Skeletal muscle tissue (tissue), 4 donors: ENCODE measurements around the gene UROC1. TPM values are rescaled to one million over a fixed set of nuclear protein-coding genes. Genes with fewer than 3 reads are reported as not detected.

Experiments used
- H3K27ac ChIP-seq: one replicate; pipeline ENCODE4 v1.7.0; 2013; ENCODE audit warnings: mild to moderate bottlenecking, low read depth, low read length, inconsistent platforms
- H3K27me3 ChIP-seq, 3 donors: one replicate each; pipeline ENCODE4 v1.7.0; 2013; ENCODE audit warnings: low read length in 3 of 3; ENCODE audit not compliant: control insufficient read depth in 3 of 3, insufficient read depth in 3 of 3
- H3K36me3 ChIP-seq, 3 donors: one replicate each; pipeline ENCODE4 v1.7.0; 2013; ENCODE audit warnings: low read length in 3 of 3; ENCODE audit not compliant: control insufficient read depth in 3 of 3, insufficient read depth in 3 of 3
- H3K4me1 ChIP-seq, 3 donors: one replicate each; pipeline ENCODE4 v1.7.0; 2013; ENCODE audit warnings: low read length in 3 of 3, mild to moderate bottlenecking in 3 of 3; ENCODE audit not compliant: control insufficient read depth in 3 of 3, insufficient read depth in 3 of 3
- H3K4me3 ChIP-seq, 3 donors: one replicate each; pipeline ENCODE4 v1.7.0; 2013; ENCODE audit warnings: low read length in 3 of 3
- H3K9ac ChIP-seq, 3 donors: one replicate each; pipeline ENCODE4 v1.7.0; 2013; ENCODE audit warnings: low read length in 3 of 3, mild to moderate bottlenecking in 3 of 3, moderate library complexity in 2 of 3, low read depth in 1 of 3
- H3K9me3 ChIP-seq, 3 donors: one replicate each; pipeline ENCODE4 v1.7.0; 2013; ENCODE audit warnings: low read length in 3 of 3; ENCODE audit not compliant: control insufficient read depth in 3 of 3
- total RNA-seq: library from RNA; depleted of rRNA; stranded (reverse); fragments of >200 nt; gene quantifications from one replicate; pipeline ENCODE4 v1.2.3, GENCODE V29; 2014
- donor health status: Osteomylitis.

The UROC1 gene
- total RNA-seq, 1 donor from 2014 or later, result not detected

DNA sequence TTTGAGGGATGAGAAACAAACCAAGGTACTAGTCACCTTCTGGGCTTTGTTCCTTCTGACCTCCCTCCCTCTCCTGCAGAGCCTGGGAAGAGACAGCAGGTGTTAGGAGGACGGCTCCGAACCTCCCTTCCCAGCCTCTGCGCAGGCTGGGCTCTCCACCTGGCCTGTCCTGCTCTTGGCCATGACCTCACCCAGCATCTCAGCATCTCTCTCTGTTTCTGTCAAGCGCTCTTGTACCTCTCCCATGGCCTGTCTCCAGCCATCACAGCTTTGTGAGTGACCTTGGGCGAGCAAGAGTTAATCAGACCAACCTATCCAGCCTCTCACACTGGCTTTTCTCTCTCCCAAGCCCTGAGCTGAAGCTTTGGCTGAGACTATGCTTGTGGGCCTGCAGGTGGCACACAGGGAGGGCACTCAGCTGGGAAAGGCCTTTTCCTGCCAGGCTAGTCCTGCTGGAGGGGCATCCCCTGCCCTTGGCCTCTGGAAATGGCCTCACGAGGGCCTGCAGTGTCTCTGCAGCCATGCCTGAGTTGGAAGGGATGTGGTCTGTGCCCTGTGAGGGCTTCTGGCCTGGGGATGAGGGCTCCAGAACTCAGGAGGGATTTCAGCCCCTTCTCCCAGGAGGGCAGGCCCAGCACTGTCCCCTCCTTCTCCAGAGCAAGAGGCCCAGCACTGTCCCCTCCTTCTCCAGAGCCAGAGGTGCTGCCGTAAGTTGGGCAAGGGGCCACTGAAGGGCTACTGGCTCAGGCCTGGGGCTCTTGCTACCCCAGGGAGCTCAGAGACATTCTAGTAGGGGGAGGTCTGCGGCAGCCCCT, 8.5 kb upstream of the UROC1 start:
- Histone ChIP-seq H3K9ac (no peak overlapping the region), H3K36me3 (no peaks in the 10 kb centered on the region), H3K27me3 (peaks cover 3 to 22% (median 14%) of the 10 kb centered on the region in 3 donors), H3K9me3 (no peaks in the 10 kb centered on the region), H3K4me3 (no peak overlapping the region), H3K27ac (no peak overlapping the region), H3K4me1 (peaks cover 7 to 18% (median 12%) of the 10 kb centered on the region in 3 donors)

DNA sequence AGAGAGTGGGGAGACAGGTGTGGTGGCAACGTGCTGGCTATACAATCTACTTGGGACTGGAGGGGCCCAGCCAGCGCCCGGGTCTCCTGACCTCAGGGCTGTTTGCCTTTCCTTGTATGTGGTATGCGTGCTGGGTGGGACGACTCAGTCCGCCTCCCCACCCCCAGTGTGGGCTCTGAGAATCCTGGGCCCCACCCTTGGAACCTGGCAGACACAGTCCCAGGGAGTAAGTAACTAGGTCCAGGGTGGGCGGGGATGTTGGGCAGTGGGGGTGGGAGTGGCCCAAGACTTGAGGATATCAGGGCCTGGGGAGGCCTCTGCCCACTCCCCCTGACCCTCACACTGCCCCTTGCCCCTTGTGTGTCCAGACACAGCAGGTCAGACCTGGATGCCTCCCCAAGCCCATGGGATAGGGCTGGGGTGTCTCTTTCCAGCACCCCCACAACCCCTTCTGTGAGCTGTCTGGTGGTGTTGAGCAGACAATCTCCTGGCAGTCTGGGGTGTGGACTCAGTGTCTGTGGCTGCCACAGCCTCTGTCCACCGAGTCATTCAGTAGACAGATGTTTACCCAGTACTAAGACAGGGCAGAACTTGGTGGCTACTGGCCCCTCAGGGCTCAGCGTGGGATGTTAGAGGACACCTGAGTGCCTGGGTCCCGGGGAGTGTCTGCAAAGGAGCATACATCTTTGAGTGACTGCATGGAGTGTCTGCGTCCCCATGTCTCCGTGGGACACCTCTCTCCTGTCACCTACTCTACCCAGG, 7.7 kb upstream of the UROC1 start:
- H3K36me3 ChIP-seq, result no peaks in the 10 kb centered on the region
- no peak overlapping the region for H3K9ac ChIP-seq
- peaks cover 7 to 18% (median 12%) of the 10 kb centered on the region in 3 donors for H3K4me1 ChIP-seq
- H3K4me3 ChIP-seq, result no peak overlapping the region
- peaks cover 3 to 22% (median 14%) of the 10 kb centered on the region in 3 donors for H3K27me3 ChIP-seq
- no peaks in the 10 kb centered on the region for H3K9me3 ChIP-seq
- H3K27ac ChIP-seq, result no peak overlapping the region

DNA sequence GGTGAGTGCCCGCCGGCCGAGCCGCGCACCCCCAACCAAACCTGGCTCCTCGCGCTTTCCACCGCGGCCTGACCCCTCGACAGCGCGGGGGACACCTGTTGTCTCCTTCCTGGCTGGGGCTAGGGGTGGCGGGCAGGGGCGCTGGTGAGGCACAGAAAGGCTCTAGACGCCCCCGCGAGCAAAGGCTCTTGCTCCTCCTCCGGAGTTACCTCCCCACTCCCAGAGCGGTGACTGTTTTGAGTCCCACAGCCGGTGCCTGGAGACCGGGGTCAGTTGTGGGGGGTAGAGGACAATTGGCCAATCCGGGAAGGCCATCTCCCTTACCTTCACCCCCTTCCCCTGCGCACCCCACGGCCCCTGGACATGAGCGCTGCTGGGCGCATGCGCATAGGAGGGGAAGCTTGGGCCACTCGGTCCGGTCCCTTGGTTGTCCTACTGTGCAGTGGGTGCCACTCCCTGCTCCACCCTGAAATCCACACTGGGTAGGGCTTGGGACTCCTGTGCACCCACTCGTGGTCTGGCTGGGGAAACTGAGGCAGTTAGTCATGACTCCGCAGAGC, 6.9 kb upstream of the UROC1 start:
- H3K36me3 ChIP-seq, result no peaks in the 10 kb centered on the region
- H3K9ac ChIP-seq, result peak overlapping the region in 2 of 3 donors; percentile 23 to 62
- peaks cover 7 to 18% (median 12%) of the 10 kb centered on the region in 3 donors for H3K4me1 ChIP-seq
- H3K9me3 ChIP-seq, result no peaks in the 10 kb centered on the region
- H3K27ac ChIP-seq, result no peak overlapping the region
- peak overlapping the region; percentile 26 to 63 (median 58) for H3K4me3 ChIP-seq
- peaks cover 3 to 25% (median 14%) of the 10 kb centered on the region in 3 donors for H3K27me3 ChIP-seq

GRCh38 chr3:126523745-126524428, 6.3 kb upstream of the UROC1 start, which contains the start of gene CHST13:
Gene CHST13 (plus strand): TSS chr3:126524155. CDS start chr3:126524333, 178 bp downstream.
- Histone ChIP-seq H3K27ac (no peak within 1 kb of the TSS), H3K4me3 (peak within 1 kb of the TSS; percentile 26 to 63 (median 58)), H3K36me3 (no peaks in the 10 kb centered on the region), H3K9me3 (no peaks in the 10 kb centered on the region), H3K9ac (peak within 1 kb of the TSS in 2 of 3 donors; percentile 23 to 62), H3K4me1 (peaks cover 7 to 16% (median 12%) of the 10 kb centered on the region in 3 donors), H3K27me3 (peaks cover 3 to 25% (median 14%) of the 10 kb centered on the region in 3 donors)

- Histone ChIP-seq H3K4me3 (no peak overlapping the region), H3K27me3 (peaks cover 3 to 25% (median 16%) of the 10 kb centered on the region in 3 donors), H3K4me1 (peaks cover 7 to 14% (median 12%) of the 10 kb centered on the region in 3 donors), H3K27ac (no peak overlapping the region), H3K9me3 (no peaks in the 10 kb centered on the region), H3K9ac (no peak overlapping the region), H3K36me3 (no peaks in the 10 kb centered on the region)
These were observed 4.8 kb upstream of the UROC1 start for GRCh38 chr3:126522363-126522788.

GRCh38 chr3:126521122-126521891, 3.7 kb upstream of the UROC1 start:
- H3K36me3 ChIP-seq, result no peaks in the 10 kb centered on the region
- no peaks in the 10 kb centered on the region for H3K9me3 ChIP-seq
- no peak overlapping the region for H3K9ac ChIP-seq
- H3K4me3 ChIP-seq, result no peak overlapping the region
- H3K4me1 ChIP-seq, result peaks cover 7 to 14% (median 12%) of the 10 kb centered on the region in 3 donors
- peaks cover 3 to 25% (median 16%) of the 10 kb centered on the region in 3 donors for H3K27me3 ChIP-seq
- H3K27ac ChIP-seq, result no peak overlapping the region

- Histone ChIP-seq H3K4me1 (peaks cover 7 to 13% (median 12%) of the 10 kb centered on the region in 3 donors), H3K9me3 (no peaks in the 10 kb centered on the region), H3K27ac (no peak overlapping the region), H3K9ac (no peak overlapping the region), H3K36me3 (no peaks in the 10 kb centered on the region), H3K27me3 (peaks cover 1 to 20% (median 11%) of the 10 kb centered on the region in 3 donors), H3K4me3 (no peak overlapping the region)
These were observed 2.2 kb upstream of the UROC1 start for GRCh38 chr3:126519506-126520455.

DNA sequence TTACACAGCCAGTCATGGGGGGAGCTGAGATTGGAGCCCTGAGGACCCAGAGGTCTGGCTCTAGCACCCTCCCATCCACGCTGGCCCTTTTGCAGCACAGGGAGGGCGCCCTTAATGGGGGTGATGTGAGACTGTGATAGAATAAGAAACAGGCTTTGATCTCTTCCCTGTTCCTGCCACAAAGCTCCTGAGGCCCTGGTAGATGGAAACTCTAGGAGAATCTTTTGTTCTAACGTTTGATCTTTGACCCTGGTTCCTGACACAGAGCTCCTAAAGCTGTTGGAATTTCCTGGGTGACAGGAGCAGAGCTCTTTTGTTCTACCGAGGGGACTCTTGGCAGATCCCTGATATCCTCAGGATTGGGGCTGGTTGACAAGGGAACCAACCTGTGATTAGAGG, 1.2 kb upstream of the UROC1 start:
- Histone ChIP-seq H3K27ac (no peak overlapping the region), H3K27me3 (peaks cover 0 to 16% (median 8%) of the 10 kb centered on the region in 3 donors), H3K4me1 (peaks cover 4 to 6% (median 6%) of the 10 kb centered on the region in 3 donors), H3K36me3 (no peaks in the 10 kb centered on the region), H3K9ac (no peak overlapping the region), H3K9me3 (no peaks in the 10 kb centered on the region), H3K4me3 (no peak overlapping the region)
